Activated T-cell treated with anti-CD3 and anti-CD28 coated beads, Interleukin-2, amount 50 U/mL, for 48 hours (primary cell): Measurements from ENCODE around the gene CACNB4.
"Not testable (repeated sequence)": the region's sequence is repeated elsewhere in the genome, so short reads cannot be mapped to it uniquely, and the experiment has no call there.

Experiments
- DNase-seq, 2 experiments: peaks; one replicate each; pipeline ENCODE4 v3.0.0-alpha.2; 2020

The CACNB4 gene

GRCh38 chr2:151810489-151810888 lies 288.4 kb downstream of the CACNB4 start:
- no peak for DNase-seq

DNA sequence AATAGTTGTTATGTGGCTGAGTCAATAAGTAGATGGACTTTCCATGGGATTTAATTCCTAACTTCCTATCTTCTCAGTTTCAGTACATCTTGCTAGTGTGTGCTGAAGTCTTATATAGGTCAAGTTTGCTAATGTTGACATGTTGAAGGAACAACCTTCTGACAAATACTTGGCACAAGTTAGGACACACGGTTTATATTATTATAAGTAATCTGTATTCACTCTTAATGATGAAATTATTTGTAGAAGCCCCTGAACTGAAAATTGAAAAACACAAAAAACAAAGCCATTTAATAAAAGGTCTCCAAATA lies 289.8 kb downstream of the CACNB4 start:
- no peak for DNase-seq

DNA sequence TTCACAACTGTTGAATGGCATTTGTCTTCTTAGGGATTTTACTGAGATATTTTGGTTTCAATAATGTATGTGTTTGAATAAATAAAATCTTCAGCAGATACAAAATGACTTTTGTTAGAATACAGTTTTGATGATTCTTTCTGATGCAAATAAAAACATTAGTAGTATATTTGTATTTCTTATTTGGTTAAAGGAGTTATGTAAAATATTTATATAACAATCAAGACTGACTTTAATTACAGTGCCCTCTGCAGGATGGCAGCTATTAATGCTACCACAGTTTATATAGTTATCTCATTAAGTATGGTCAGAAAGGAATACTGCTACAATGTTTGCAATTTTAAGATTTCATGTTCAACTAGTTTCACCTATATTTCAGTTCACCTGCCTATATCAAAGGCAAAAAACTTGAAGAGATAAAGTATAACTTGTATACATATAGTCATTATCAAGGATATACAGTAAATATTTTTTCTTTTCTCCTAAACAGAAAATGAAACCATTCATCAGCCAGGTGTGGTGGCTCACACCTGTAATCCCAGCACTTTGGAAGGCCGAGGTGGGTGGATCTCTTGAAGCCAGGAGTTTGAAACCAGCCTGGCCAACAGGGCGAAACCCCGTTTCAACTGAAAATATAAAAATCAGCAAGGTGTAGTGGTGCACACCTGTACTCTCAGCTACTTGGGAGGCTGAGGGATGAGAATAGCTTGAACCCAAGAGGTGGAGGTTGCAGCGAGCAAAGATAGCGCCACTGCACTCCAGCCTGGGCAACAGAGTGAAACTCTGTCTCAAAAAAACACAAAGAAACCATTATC lies 290.4 kb downstream of the CACNB4 start:
- no peak for DNase-seq

DNA sequence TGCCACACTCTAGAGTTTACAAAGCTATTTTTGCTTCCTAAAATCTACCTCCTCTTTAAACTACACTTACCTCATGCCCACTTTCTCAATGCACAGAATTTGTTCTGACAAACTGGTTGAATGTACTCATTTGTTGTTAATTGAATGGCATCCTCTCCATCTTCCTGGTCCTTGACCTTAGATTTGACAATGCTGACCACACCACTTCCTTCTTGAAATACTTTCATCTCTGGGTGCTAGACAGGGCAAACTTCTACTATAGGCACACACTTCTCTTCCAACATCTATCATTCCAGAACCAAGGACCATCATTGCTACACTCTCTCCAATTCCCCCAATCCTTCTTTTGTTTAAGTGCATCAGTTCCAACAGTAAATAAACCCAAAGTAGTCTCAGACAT lies 292.9 kb downstream of the CACNB4 start:
- DNase-seq = no peak

GRCh38 chr2:151805343-151805742 lies 293.5 kb downstream of the CACNB4 start:
- DNase-seq = no peak

- DNase-seq = no peak
These were observed 295.0 kb downstream of the CACNB4 start for GRCh38 chr2:151803811-151804210.

GRCh38 chr2:151802315-151802714 lies 296.5 kb downstream of the CACNB4 start:
- DNase-seq = no peak

DNA sequence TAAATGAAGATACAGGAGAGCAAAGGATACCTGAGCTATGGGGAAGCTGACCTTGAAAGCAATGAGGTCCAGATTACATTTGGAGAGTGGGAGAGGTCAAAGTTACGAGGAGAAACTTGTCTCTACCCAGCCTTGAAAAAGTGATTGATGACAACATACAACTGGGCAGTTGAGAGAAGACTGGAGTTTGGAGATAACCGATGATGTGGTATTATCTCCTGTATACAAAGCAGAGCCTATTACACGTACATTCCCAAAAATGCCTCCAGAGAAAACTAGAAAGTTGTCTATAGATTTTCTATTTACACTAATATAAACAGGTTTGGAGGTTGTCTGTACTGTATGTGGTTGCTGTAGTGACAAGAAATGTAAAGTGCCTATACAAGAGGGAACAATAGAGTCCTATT lies 299.0 kb downstream of the CACNB4 start:
- DNase-seq = no peak

DNA sequence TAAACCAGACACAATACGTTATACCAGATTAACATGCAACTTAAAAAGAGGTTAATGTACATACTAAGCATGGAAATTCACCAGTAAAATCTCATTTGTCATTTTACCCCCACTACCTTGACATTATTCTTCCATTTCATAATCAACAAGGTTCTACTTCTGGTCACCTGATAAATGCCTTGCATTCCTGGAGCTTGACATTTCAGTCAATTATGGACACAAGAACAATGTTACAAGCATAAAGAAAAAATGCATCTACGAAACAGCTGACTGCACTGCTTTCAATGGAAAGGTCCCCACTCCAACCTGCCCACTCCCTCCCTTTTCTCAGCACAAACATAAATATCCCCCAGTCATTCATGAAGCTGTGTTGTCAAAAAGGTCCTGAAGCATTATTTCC lies 302.1 kb downstream of the CACNB4 start:
- DNase-seq = no peak

DNA sequence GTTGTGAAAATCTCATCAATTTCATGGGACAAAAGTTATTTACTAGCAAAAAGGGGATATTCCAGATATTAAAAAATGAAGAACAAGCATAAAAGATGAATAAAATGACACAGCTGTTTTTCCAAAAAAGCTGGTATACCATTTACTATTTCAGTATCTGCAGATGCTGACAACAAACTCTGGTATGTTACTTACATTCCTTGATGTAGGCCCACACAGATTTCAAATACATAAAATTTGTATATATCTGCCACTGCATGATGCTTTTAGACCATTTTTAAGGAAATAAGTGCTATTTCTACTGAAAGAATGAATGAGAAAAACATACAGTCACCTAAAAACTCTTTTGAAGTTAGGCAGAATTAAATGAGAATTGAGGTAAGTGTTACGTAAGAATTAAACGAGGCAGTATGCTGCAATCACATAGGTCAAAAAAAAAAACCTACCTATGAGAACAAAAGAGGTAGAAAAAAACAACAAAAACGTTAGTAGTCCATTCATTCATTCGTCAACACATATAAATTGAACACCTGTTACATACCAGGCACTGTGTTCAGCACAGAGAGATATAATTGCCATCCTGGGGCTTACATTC lies 303.1 kb downstream of the CACNB4 start:
- no peak for DNase-seq

DNA sequence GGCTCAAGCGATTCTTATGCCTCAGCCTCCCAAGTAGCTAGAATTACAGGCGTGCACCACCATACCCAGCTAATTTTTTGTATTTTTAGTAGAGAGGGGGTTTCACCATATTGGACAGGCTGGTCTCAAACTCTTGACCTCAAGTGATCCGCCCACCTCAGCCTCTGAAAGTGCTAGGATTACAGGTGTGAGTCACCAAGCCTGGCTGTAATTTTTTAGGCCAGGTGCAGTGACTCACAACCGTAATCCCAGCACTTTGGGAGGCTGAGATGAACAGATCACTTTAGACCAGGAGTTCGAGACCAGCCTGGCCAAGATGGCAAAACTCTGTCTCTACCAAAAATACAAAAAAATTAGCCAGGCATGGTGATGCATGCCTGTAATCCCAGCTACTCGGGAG lies 304.4 kb downstream of the CACNB4 start:
- DNase-seq = not testable (repeated sequence)

- DNase-seq = no peak
These were observed 305.7 kb downstream of the CACNB4 start for GRCh38 chr2:151793123-151793522.

DNA sequence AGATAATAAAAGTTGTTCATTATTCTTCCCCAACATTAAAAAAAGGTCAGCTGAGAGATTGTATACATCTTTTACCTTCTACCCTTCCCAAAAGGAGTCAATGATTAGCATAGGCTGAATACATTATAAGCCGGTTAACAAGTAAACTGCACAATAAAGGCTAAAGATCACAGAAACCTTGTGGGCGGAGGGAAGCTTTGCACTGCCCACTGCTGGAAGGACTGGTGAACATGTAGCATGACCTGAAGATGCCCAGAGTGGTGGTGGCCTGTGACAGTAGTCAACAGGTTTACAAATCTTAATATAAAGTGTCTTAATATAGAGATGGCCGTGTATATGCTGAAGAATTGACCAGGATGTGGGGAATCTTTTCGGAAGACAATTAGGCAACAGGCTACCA lies 306.3 kb downstream of the CACNB4 start:
- no peak for DNase-seq

DNA sequence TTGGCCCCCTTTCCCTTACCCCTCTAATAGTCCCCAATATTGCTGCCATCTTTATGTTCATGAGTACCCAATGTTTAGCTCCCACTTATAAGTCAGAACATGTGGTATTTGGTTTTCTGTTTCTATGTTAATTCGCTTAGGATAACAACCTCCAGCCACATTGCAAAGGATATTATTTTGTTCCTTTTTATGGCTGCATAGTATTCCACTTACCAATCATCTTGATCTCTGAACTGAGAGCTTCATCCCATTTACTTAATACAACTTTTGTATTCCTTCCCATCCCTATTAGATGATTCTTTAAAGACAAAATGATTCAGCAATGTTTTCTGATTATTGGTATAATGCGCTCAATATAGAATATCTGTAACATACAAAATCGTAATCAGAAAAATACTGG lies 307.3 kb downstream of the CACNB4 start:
- no peak for DNase-seq

GRCh38 chr2:151790689-151791088 lies 308.2 kb downstream of the CACNB4 start:
- DNase-seq = no peak

GRCh38 chr2:151789055-151789834 lies 309.6 kb downstream of the CACNB4 start:
- no peak for DNase-seq

- no peak for DNase-seq
These were observed 312.4 kb downstream of the CACNB4 start for GRCh38 chr2:151786483-151786882.

- no peak for DNase-seq
These were observed 312.8 kb downstream of the CACNB4 start for GRCh38 chr2:151786077-151786476.

GRCh38 chr2:151783133-151783520 lies 315.7 kb downstream of the CACNB4 start:
- no peak for DNase-seq
